B cell (primary cell): Measurements from ENCODE around the gene GAREM1. TPM values are rescaled to one million over a fixed set of nuclear protein-coding genes. Genes with fewer than 3 reads are reported as not detected.

ENCODE experiments used
- ATAC-seq: fragments of 200-7000 bp; cut with Tn5 transposase; one replicate; pipeline ENCODE4 v1.10.0; 2021; ENCODE audit warnings: low read depth, mild to moderate bottlenecking, moderate number of reproducible peaks, moderate library complexity
- CTCF ChIA-PET: fragments of 350-600 bp; sonication (Branson Sonifier 250); formaldehyde crosslinking; loops from one replicate; lab custom pipeline; 2021; ENCODE audit warnings: antibody characterized with exemption, inconsistent platforms; lab: Charles Lee
- POLR2A ChIA-PET: fragments of 350-600 bp; sonication (Branson Sonifier 250); formaldehyde crosslinking; loops from one replicate; lab custom pipeline; 2021; ENCODE audit warnings: antibody characterized with exemption; lab: Charles Lee
- DNase-seq: peaks from one replicate; pipeline ENCODE4 v3.0.0; 2013
- H2AFZ ChIP-seq: 2 replicates; pipeline ENCODE4 v1.6.1; 2012; ENCODE audit warnings: mild to moderate bottlenecking, low read depth, low read length; ENCODE audit not compliant: insufficient read depth, poor library complexity, severe bottlenecking
- H3K27ac ChIP-seq, 2 donors: 1 replicate in 1 of 2; 2 replicates in 1 of 2; pipeline ENCODE4 v1.5.1; 2012 to 2013; ENCODE audit warnings: low read length in 2 of 2, mild to moderate bottlenecking in 2 of 2, moderate library complexity in 1 of 2
- H3K27me3 ChIP-seq, 4 experiments: fragments of 200-600 bp in 1 of 4; sonication (generic) in 1 of 4; replicated peaks in 1 of 4; 1 replicate in 2 of 4; 2 replicates in 2 of 4; pipeline versions ENCODE4 v1.6.1 to v1.7.0; 2013 to 2016; ENCODE audit warnings: low read length in 3 of 4, mild to moderate bottlenecking in 2 of 4, mixed read lengths in 1 of 4, moderate library complexity in 1 of 4; ENCODE audit not compliant: insufficient read depth in 4 of 4, control insufficient read depth in 3 of 4; ENCODE audit errors: control extremely low read depth in 1 of 4
- H3K36me3 ChIP-seq, 2 experiments: replicated peaks in 1 of 2; 1 replicate in 1 of 2; 2 replicates in 1 of 2; pipeline versions ENCODE4 v1.6.1 to v1.7.1; 2013; ENCODE audit warnings: low read length in 1 of 2; ENCODE audit not compliant: insufficient read depth in 2 of 2, control insufficient read depth in 1 of 2; ENCODE audit errors: control extremely low read depth in 1 of 2, extremely low read depth in 1 of 2
- H3K4me1 ChIP-seq, 2 donors: fragments of 200-600 bp in 1 of 2; sonication (generic) in 1 of 2; 1 replicate in 1 of 2; 2 replicates in 1 of 2; pipeline versions ENCODE4 v1.5.1 to v1.6.1; 2013 to 2017; ENCODE audit warnings: low read length in 2 of 2; ENCODE audit not compliant: control insufficient read depth in 2 of 2, insufficient read depth in 2 of 2
- H3K4me2 ChIP-seq: replicated peaks from 2 replicates; pipeline ENCODE3; 2012; ENCODE audit warnings: mild to moderate bottlenecking, low read depth, low read length; ENCODE audit not compliant: poor library complexity, severe bottlenecking
- H3K4me3 ChIP-seq, 5 experiments: fragments of 200-600 bp in 1 of 5; sonication (generic) in 1 of 5; 1 replicate in 3 of 5; 2 replicates in 2 of 5; pipeline versions ENCODE4 v1.5.1 to v1.7.0; 2011 to 2016; ENCODE audit warnings: low read length in 4 of 5, mild to moderate bottlenecking in 4 of 5, low read depth in 2 of 5, control low read depth in 1 of 5, moderate library complexity in 1 of 5; ENCODE audit not compliant: insufficient read depth in 1 of 5; ENCODE audit errors: control extremely low read depth in 1 of 5, extremely low read depth in 1 of 5
- H3K79me2 ChIP-seq: fragments of 200-600 bp; sonication (generic); one replicate; pipeline ENCODE4 v1.6.0; 2016; ENCODE audit warnings: low read length; ENCODE audit not compliant: control insufficient read depth, insufficient read depth
- H3K9ac ChIP-seq: fragments of 200-600 bp; sonication (generic); 2 replicates; pipeline ENCODE4 v1.6.1; 2017; ENCODE audit warnings: mild to moderate bottlenecking, low read length, moderate library complexity
- H3K9me3 ChIP-seq, 3 donors: one replicate each; pipeline versions ENCODE4 v1.6.1 to v1.7.1; 2013; ENCODE audit warnings: low read length in 2 of 3; ENCODE audit not compliant: control insufficient read depth in 2 of 3, insufficient read depth in 1 of 3; ENCODE audit errors: control extremely low read depth in 1 of 3
- H4K20me1 ChIP-seq: 2 replicates; pipeline ENCODE4 v1.6.0; 2012; ENCODE audit warnings: mild to moderate bottlenecking, low read length; ENCODE audit not compliant: insufficient read depth, control insufficient read depth, poor library complexity, severe bottlenecking
- H3K27ac Mint-ChIP-seq: one replicate; pipeline ENCODE4 v1.8.0; 2021; ENCODE audit warnings: mixed read lengths
- H3K27me3 Mint-ChIP-seq: one replicate; pipeline ENCODE4 v1.8.0; 2021; ENCODE audit warnings: mixed read lengths
- H3K4me1 Mint-ChIP-seq: one replicate; pipeline ENCODE4 v1.8.0; 2021; ENCODE audit warnings: mixed read lengths
- H3K4me3 Mint-ChIP-seq: one replicate; pipeline ENCODE4 v1.8.0; 2021; ENCODE audit warnings: mixed read lengths
- H3K9me3 Mint-ChIP-seq: one replicate; pipeline ENCODE4 v1.8.0; 2022; ENCODE audit warnings: mixed read lengths; ENCODE audit not compliant: insufficient read depth
- CTCF ChIP-seq: fragments of 200-600 bp; IDR thresholded peaks from one replicate; pipeline ENCODE4 v1.8.0; 2022; ENCODE audit warnings: antibody characterized with exemption, mild to moderate bottlenecking
- EZH2 ChIP-seq: IDR thresholded peaks from 2 replicates; pipeline ENCODE4 v1.6.1; 2012; ENCODE audit warnings: borderline replicate concordance, low read depth, mild to moderate bottlenecking, moderate library complexity, low read length; ENCODE audit not compliant: insufficient read depth, poor library complexity, severe bottlenecking
- WGBS: methylation state at CpG from one replicate; pipeline ENCODE4 v1.1.5; 2013; ENCODE audit warnings: missing lambda C conversion rate; ENCODE audit not compliant: insufficient coverage; 5-methylcytosine and 5-hydroxymethylcytosine counted together
- intact Hi-C: fragments of 100-400 bp; cut with micrococcal nuclease; formaldehyde crosslinking; loops from one replicate; pipeline ENCODE4 v1.10.0; 2022
- polyA plus RNA-seq: library from polyadenylated mRNA; depleted of rRNA; stranded (reverse); fragments of >200 nt; gene quantifications from 2 replicates; pipeline ENCODE4 v1.2.3, GENCODE V29; 2012
- total RNA-seq, 2 donors: library from RNA; stranded (reverse); fragments of 120-200 nt in 1 of 2; gene quantifications; 1 replicate in 1 of 2; 2 replicates in 1 of 2; pipeline versions ENCODE4 v1.2.3 to v1.2.4, GENCODE V29; 2013 to 2022

Gene GAREM1
- total and polyA plus RNA-seq, 2 donors (not counting 1 experiment from before 2014, with no cell fraction given): not detected

GRCh38 chr18:32469190-32469651, 1.5 kb downstream of the GAREM1 start:
- H3K9ac ChIP-seq: no peak overlapping the region
- H3K9me3 ChIP-seq: peaks cover 0 to 7% (median 0%) of the 10 kb centered on the region in 3 donors

More at GRCh38 chr18:32469190-32469651, 1.5 kb downstream of the GAREM1 start:
- ChIA-PET POLR2A (no interaction called here), CTCF (interaction anchor here (0.6 to 0.9 kb wide), 2 partner anchors 195 to 303 kb away, joined by 3 to 4 read pairs; no protein-coding TSS in a partner anchor)
- H3K36me3 ChIP-seq: no peaks in the 10 kb centered on the region
- H3K9me3 Mint-ChIP-seq: no peaks in the 10 kb centered on the region
- no peak overlapping the region for H3K4me3 ChIP-seq
- H3K79me2 ChIP-seq: no peaks in the 10 kb centered on the region
- H3K4me1 ChIP-seq: peaks cover 21 to 24% of the 10 kb centered on the region in 2 donors
- H4K20me1 ChIP-seq: no peaks in the 10 kb centered on the region
- peaks cover 25% of the 10 kb centered on the region for H3K4me1 Mint-ChIP-seq
- no peak overlapping the region for H2AFZ ChIP-seq
- peak overlapping the region; percentile 80 for H3K4me3 Mint-ChIP-seq
- TF ChIP-seq CTCF (no peak), EZH2 (no peak)
- WGBS: 52% methylated on average over 6 of the region's 8 CpGs
- ATAC-seq (no peak), DNase-seq (peak; percentile 17)
- peaks cover 2 to 53% (median 33%) of the 10 kb centered on the region in 4 experiments for H3K27me3 ChIP-seq
- intact Hi-C loops: no loop called here
- H3K27ac Mint-ChIP-seq: no peak overlapping the region
- peak overlapping the region; percentile 79 for H3K4me2 ChIP-seq
- no peak overlapping the region for H3K27ac ChIP-seq
- peaks cover 72% of the 10 kb centered on the region for H3K27me3 Mint-ChIP-seq
